SK-N-MC (cell line): Measurements from ENCODE around the gene NUDT19.

ENCODE experiments used
- EZH2 ChIP-seq: fragments of 200-600 bp; sonication (generic); IDR thresholded peaks from one replicate; pipeline ENCODE4 v1.6.1; 2017; ENCODE audit warnings: antibody characterized with exemption
- POLR2AphosphoS5 ChIP-seq: IDR thresholded peaks from 2 replicates; pipeline ENCODE4 v1.6.1; 2012; ENCODE audit warnings: mild to moderate bottlenecking, low read depth, low read length, borderline replicate concordance

DNA sequence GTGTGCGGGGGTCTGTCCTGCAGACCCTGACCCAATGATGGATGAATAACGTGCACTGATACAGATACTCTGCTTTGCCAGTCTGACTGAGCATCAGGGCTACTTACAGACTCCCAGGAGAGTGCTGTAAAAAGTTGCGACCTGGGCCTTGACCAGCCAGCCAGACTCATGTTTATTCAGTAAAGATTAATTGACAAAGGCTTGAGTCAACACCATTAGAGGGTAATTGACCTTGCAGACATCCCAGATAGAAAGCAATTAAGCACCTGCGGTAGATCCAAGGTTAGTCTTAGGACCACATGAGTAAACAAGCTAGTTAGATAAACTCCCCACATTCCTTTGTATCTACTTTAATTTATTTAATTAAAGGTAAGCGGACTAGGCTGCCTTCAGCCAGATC is 10.4 kb downstream of the NUDT19 start:
- TF ChIP-seq POLR2AphosphoS5 (no peak), EZH2 (no peak)
